HEK293 (cell line): ENCODE measurements around the gene AFF1.

Source experiments
- SALL2 ChIP-seq: fragments of 450-650 bp; formaldehyde crosslinking; IDR thresholded peaks from 2 replicates; pipeline ENCODE4 v1.5.0; 2017; ENCODE audit warnings: missing biosample characterization, mild to moderate bottlenecking, missing genetic modification characterization, borderline replicate concordance
- TCF7L2 ChIP-seq: IDR thresholded peaks from 2 replicates; pipeline ENCODE4 v1.6.1; 2011; ENCODE audit warnings: low read depth, mild to moderate bottlenecking, inconsistent platforms, low read length, moderate library complexity, borderline replicate concordance
- ZBTB1 ChIP-seq: fragments of 450-650 bp; formaldehyde crosslinking; IDR thresholded peaks from 2 replicates; pipeline ENCODE4 v1.5.1; 2016; ENCODE audit warnings: missing biosample characterization, missing genetic modification characterization
- ZBTB10 ChIP-seq: fragments of 450-650 bp; formaldehyde crosslinking; IDR thresholded peaks from 2 replicates; pipeline ENCODE4 v1.5.1; 2016; ENCODE audit warnings: missing biosample characterization, missing genetic modification characterization
- ZFP3 ChIP-seq: fragments of 450-650 bp; formaldehyde crosslinking; IDR thresholded peaks from 2 replicates; pipeline ENCODE4 v1.5.1; 2016; ENCODE audit warnings: low read depth, missing biosample characterization, missing genetic modification characterization
- ZNF18 ChIP-seq: fragments of 450-650 bp; formaldehyde crosslinking; IDR thresholded peaks from 2 replicates; pipeline ENCODE4 v1.5.1; 2016; ENCODE audit warnings: missing biosample characterization, missing genetic modification characterization
- ZNF24 ChIP-seq: fragments of 450-650 bp; formaldehyde crosslinking; IDR thresholded peaks from 2 replicates; pipeline ENCODE4 v1.5.1; 2016; ENCODE audit warnings: missing biosample characterization, missing genetic modification characterization
- ZNF274 ChIP-seq, 2 experiments: fragments of 200-500 bp in 1 of 2; fragments of 450-650 bp in 1 of 2; sonication (Bioruptor generic) in 1 of 2; formaldehyde crosslinking in 1 of 2; IDR thresholded peaks; 2 replicates each; pipeline versions ENCODE4 v1.5.1 to v1.6.1; 2014 to 2016; ENCODE audit warnings: borderline replicate concordance in 1 of 2, inconsistent platforms in 1 of 2, low read length in 1 of 2, missing biosample characterization in 1 of 2, missing genetic modification characterization in 1 of 2
- ZNF335 ChIP-seq: fragments of 450-650 bp; formaldehyde crosslinking; conservative IDR thresholded peaks from 2 replicates; pipeline ENCODE4 v1.5.1; 2016; ENCODE audit warnings: missing biosample characterization, missing genetic modification characterization
- ZNF510 ChIP-seq: fragments of 450-650 bp; formaldehyde crosslinking; IDR thresholded peaks from 2 replicates; pipeline ENCODE4 v1.5.1; 2018; ENCODE audit warnings: mild to moderate bottlenecking, missing genetic modification characterization, missing biosample characterization; ENCODE audit not compliant: insufficient replicate concordance
- ZNF558 ChIP-seq: fragments of 450-650 bp; formaldehyde crosslinking; IDR thresholded peaks from 2 replicates; pipeline ENCODE4 v1.5.1; 2016; ENCODE audit warnings: missing biosample characterization, missing genetic modification characterization
- TF ChIP-seq, protein P1 (sequence below): fragments of 450-650 bp; formaldehyde crosslinking; IDR thresholded peaks from 2 replicates; pipeline ENCODE4 v1.5.1; 2016; ENCODE audit warnings: missing biosample characterization, missing genetic modification characterization
- TF ChIP-seq, protein P2 (sequence below): fragments of 450-650 bp; formaldehyde crosslinking; conservative IDR thresholded peaks from 2 replicates; pipeline ENCODE4 v1.5.1; 2016; ENCODE audit warnings: low read depth, missing biosample characterization, missing genetic modification characterization

DNA sequence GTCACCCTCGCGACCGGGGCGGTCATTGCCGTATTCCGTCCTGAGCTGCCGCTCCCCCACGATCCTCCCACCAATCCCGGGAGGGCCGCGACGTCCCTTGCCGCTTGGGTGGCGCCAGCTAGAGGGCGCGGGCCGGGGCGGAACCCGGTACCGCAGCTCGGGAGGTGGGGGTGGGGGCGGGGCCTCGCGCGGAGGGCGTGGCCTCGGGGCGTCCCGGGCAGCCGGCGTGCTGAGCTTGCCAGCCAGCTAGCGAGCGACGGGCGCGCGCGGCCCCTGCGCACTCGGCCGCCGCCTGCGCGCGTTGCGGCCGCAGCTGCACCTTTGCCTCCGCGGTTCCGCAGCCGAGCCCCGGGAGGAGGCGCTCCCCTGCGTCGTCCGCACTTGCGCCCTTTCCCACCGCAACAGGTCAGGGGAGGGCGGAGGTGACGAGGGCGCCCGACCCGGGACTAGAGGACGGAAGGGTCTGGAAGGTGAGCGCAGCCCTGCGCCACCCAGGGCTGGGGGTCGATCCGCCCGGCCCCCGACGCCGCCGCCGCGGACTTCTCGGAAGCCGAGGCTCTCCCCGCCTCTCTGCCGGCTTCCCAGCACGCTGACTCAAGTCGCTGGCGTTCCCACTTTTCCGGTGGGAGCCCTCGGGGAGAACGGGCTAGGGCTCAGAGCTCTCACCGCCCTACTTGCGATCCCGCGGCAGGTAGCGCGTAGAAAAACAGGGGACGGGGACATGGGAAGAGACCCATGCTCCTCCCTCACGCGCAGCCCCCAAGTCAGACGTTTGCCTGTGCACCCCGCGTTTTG, at the start of gene AFF1:
- TF ChIP-seq ZNF274 (IDR thresholded peaks at IDR 0.05; ENCODE audit: low read length) = no peak
- TF ChIP-seq ZNF274 (tag by site-specific recombination; IDR thresholded peaks at IDR 0.05; ENCODE audit: borderline replicate concordance) = no peak
- TF ChIP-seq, protein P1, sequence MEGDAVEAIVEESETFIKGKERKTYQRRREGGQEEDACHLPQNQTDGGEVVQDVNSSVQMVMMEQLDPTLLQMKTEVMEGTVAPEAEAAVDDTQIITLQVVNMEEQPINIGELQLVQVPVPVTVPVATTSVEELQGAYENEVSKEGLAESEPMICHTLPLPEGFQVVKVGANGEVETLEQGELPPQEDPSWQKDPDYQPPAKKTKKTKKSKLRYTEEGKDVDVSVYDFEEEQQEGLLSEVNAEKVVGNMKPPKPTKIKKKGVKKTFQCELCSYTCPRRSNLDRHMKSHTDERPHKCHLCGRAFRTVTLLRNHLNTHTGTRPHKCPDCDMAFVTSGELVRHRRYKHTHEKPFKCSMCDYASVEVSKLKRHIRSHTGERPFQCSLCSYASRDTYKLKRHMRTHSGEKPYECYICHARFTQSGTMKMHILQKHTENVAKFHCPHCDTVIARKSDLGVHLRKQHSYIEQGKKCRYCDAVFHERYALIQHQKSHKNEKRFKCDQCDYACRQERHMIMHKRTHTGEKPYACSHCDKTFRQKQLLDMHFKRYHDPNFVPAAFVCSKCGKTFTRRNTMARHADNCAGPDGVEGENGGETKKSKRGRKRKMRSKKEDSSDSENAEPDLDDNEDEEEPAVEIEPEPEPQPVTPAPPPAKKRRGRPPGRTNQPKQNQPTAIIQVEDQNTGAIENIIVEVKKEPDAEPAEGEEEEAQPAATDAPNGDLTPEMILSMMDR (tag by site-specific recombination) = peak; percentile 72
- TF ChIP-seq ZNF510 (tag by site-specific recombination) = no peak
- TF ChIP-seq ZNF24 = no peak
- no peak for TF ChIP-seq ZBTB1
- no peak for TF ChIP-seq ZFP3
- TF ChIP-seq ZNF335 (tag by site-specific recombination) = no peak; the same call in 1 of the 2 replicates
- TF ChIP-seq ZNF558 = no peak
- no peak for TF ChIP-seq TCF7L2
- peak; percentile 82; the same call in 1 of the 2 replicates for TF ChIP-seq ZBTB10 (tag by site-specific recombination)
- TF ChIP-seq, protein P2, sequence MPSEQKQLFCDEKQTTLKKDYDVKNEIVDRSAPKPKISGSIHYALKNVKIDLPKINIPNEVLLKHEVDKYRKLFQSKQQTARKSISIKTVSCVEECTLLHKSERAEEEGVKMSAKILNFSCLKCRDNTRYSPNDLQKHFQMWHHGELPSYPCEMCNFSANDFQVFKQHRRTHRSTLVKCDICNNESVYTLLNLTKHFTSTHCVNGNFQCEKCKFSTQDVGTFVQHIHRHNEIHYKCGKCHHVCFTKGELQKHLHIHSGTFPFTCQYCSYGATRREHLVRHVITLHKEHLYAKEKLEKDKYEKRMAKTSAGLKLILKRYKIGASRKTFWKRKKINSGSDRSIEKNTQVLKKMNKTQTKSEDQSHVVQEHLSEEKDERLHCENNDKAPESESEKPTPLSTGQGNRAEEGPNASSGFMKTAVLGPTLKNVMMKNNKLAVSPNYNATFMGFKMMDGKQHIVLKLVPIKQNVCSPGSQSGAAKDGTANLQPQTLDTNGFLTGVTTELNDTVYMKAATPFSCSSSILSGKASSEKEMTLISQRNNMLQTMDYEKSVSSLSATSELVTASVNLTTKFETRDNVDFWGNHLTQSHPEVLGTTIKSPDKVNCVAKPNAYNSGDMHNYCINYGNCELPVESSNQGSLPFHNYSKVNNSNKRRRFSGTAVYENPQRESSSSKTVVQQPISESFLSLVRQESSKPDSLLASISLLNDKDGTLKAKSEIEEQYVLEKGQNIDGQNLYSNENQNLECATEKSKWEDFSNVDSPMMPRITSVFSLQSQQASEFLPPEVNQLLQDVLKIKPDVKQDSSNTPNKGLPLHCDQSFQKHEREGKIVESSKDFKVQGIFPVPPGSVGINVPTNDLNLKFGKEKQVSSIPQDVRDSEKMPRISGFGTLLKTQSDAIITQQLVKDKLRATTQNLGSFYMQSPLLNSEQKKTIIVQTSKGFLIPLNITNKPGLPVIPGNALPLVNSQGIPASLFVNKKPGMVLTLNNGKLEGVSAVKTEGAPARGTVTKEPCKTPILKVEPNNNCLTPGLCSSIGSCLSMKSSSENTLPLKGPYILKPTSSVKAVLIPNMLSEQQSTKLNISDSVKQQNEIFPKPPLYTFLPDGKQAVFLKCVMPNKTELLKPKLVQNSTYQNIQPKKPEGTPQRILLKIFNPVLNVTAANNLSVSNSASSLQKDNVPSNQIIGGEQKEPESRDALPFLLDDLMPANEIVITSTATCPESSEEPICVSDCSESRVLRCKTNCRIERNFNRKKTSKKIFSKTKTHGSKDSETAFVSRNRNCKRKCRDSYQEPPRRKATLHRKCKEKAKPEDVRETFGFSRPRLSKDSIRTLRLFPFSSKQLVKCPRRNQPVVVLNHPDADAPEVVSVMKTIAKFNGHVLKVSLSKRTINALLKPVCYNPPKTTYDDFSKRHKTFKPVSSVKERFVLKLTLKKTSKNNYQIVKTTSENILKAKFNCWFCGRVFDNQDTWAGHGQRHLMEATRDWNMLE (tag by site-specific recombination) = no peak
- TF ChIP-seq SALL2 (tag by site-specific recombination) = no peak
- TF ChIP-seq ZNF18 = peak; percentile 95
